Measurements from ENCODE around the gene TCF23.

Gene TCF23

GRCh38 chr2:27130396-27130795 lies 18.4 kb upstream of the TCF23 start:
- Histone ChIP-seq H3K4me3 (ENCODE audit: low read depth, low read length) (no peak overlapping the region), H3K27ac (ENCODE audit: extremely low read depth, low read depth, low read length) (peak overlapping the region; percentile 8; the same call in 1 of the 2 replicates), H3K4me1 (ENCODE audit: control insufficient read depth, insufficient read depth, low read length) (no peaks in the 10 kb centered on the region), H3K36me3 (ENCODE audit: control insufficient read depth in 2 of 2, insufficient read depth in 1 of 2, low read length in 2 of 2) (peaks cover 4 to 47% of the 10 kb centered on the region in 2 experiments; a peak in 2 of 3 replicates), H3K9me3 (ENCODE audit: control insufficient read depth, insufficient read depth, low read depth, low read length) (no peaks in the 10 kb centered on the region)
- CTCF ChIA-PET: no interaction called here
- POLR2A ChIA-PET: no interaction called here
- TF ChIP-seq ZNF121 (tag by site-specific recombination; IDR thresholded peaks at IDR 0.05) (no peak), ZBTB10 (tag by site-specific recombination; IDR thresholded peaks at IDR 0.05) (no peak), ZFP37 (tag by site-specific recombination; IDR thresholded peaks at IDR 0.05) (no peak), ZNF16 (tag by site-specific recombination; IDR thresholded peaks at IDR 0.05; ENCODE audit: low read depth) (no peak), ZNF701 (tag by site-specific recombination; IDR thresholded peaks at IDR 0.05) (no peak), OVOL3 (tag by site-specific recombination; IDR thresholded peaks at IDR 0.05) (no peak), ZNF830 (tag by site-specific recombination; IDR thresholded peaks at IDR 0.05; ENCODE audit: low read depth) (no peak), ZBTB8A (tag by site-specific recombination; IDR thresholded peaks at IDR 0.05) (no peak), ZFP41 (tag by site-specific recombination; IDR thresholded peaks at IDR 0.05; ENCODE audit: borderline replicate concordance) (no peak), ZNF114 (tag by site-specific recombination; IDR thresholded peaks at IDR 0.05) (no peak), ZNF510 (tag by site-specific recombination; IDR thresholded peaks at IDR 0.05; ENCODE audit: insufficient replicate concordance) (no peak), KLF7 (tag by site-specific recombination; IDR thresholded peaks at IDR 0.05; ENCODE audit: borderline replicate concordance) (no peak), ZNF280C (tag by site-specific recombination; IDR thresholded peaks at IDR 0.05) (no peak), SCRT2 (tag by site-specific recombination; IDR thresholded peaks at IDR 0.05) (no peak), ZNF777 (tag by site-specific recombination; IDR thresholded peaks at IDR 0.05; ENCODE audit: borderline replicate concordance) (no peak), ZNF138 (tag by site-specific recombination; IDR thresholded peaks at IDR 0.05; ENCODE audit: borderline replicate concordance) (no peak)

- Histone ChIP-seq H3K27ac (ENCODE audit: extremely low read depth, low read depth, low read length) (no peak overlapping the region), H3K4me3 (ENCODE audit: low read depth, low read length) (no peak overlapping the region), H3K9me3 (ENCODE audit: control insufficient read depth, insufficient read depth, low read depth, low read length) (no peaks in the 10 kb centered on the region), H3K36me3 (ENCODE audit: control insufficient read depth in 2 of 2, insufficient read depth in 1 of 2, low read length in 2 of 2) (peaks cover 4 to 47% of the 10 kb centered on the region in 2 experiments; a peak in 2 of 3 replicates), H3K4me1 (ENCODE audit: control insufficient read depth, insufficient read depth, low read length) (no peaks in the 10 kb centered on the region)
- CTCF ChIA-PET: interaction anchor here (0.9 kb wide), 1 partner anchor 7 kb away, joined by 3 read pairs; the partner anchor contains the start of gene ABHD1
- POLR2A ChIA-PET: interaction anchor here (0.6 to 3.6 kb wide), 3 partner anchors 7 to 222 kb away, joined by 3 to 34 read pairs (median 4); partner anchors contain the start of gene ABHD1
- no peak for TF ChIP-seq ZNF747 (tag by site-specific recombination; IDR thresholded peaks at IDR 0.05)
- TF ChIP-seq PRDM4 (tag by site-specific recombination; IDR thresholded peaks at IDR 0.05): peak; percentile 25; the same call in 1 of the 2 replicates
- TF ChIP-seq ZNF529 (tag by site-specific recombination; IDR thresholded peaks at IDR 0.05; ENCODE audit: insufficient replicate concordance): no peak
- no peak for TF ChIP-seq KLF9 (tag by site-specific recombination; IDR thresholded peaks at IDR 0.05; ENCODE audit: low read depth)
- no peak for TF ChIP-seq PRDM6 (tag by site-specific recombination; IDR thresholded peaks at IDR 0.05)
- no peak for TF ChIP-seq ZNF76 (tag by site-specific recombination; IDR thresholded peaks at IDR 0.05; ENCODE audit: borderline replicate concordance, low read depth)
- peak; percentile 37; the same call in 1 of the 2 replicates for TF ChIP-seq ZIC2 (tag by site-specific recombination; IDR thresholded peaks at IDR 0.05)
- TF ChIP-seq ZNF302 (tag by site-specific recombination; IDR thresholded peaks at IDR 0.05; ENCODE audit: low read depth): no peak
- TF ChIP-seq ZNF596 (tag by site-specific recombination; IDR thresholded peaks at IDR 0.05): no peak
Measured at GRCh38 chr2:27131429-27131828, 17.4 kb upstream of the TCF23 start.

All from HEK293 (cell line).